Measurements from ENCODE around the gene WDR11. TPM values are rescaled to one million over a fixed set of nuclear protein-coding genes. Genes with fewer than 3 reads are reported as not detected.

WDR11 gene
- total RNA-seq, 4 donors from 2014 or later = 4.9 to 22.8 (median 7.8) TPM

DNA sequence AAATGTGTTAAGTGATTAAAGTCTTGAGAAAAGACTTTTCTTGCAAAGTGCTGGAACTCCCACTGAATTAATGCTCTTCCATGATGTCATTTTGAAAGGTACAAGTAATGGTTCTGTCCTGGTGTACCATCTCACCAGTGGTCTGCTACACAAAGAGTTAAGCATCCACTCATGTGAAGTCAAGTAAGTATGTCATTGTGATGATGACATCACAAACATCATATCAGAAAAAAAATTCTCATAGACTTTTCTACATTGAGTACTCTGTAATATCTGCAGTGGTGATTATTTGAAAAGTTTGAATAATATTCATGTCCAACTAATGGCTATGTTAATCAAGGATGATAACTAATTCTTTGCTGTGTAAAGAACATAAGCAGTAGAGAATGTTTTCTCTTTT is 22.6 kb downstream of the WDR11 start:
- no peak for DNase-seq
- intact Hi-C loops (cut with DNase I; ENCODE audit: low total_unique reads) = no loop called here
- Histone ChIP-seq H3K4me3 (no peak overlapping the region), H3K9me3 (no peaks in the 10 kb centered on the region), H3K36me3 (peaks cover 0 to 46% of the 10 kb centered on the region in 2 donors), H3K4me1 (no peaks in the 10 kb centered on the region), H3K27me3 (no peaks in the 10 kb centered on the region), H3K27ac (no peak overlapping the region)
- TF ChIP-seq, protein P1, sequence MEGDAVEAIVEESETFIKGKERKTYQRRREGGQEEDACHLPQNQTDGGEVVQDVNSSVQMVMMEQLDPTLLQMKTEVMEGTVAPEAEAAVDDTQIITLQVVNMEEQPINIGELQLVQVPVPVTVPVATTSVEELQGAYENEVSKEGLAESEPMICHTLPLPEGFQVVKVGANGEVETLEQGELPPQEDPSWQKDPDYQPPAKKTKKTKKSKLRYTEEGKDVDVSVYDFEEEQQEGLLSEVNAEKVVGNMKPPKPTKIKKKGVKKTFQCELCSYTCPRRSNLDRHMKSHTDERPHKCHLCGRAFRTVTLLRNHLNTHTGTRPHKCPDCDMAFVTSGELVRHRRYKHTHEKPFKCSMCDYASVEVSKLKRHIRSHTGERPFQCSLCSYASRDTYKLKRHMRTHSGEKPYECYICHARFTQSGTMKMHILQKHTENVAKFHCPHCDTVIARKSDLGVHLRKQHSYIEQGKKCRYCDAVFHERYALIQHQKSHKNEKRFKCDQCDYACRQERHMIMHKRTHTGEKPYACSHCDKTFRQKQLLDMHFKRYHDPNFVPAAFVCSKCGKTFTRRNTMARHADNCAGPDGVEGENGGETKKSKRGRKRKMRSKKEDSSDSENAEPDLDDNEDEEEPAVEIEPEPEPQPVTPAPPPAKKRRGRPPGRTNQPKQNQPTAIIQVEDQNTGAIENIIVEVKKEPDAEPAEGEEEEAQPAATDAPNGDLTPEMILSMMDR (IDR thresholded peaks at IDR 0.05 in 4 of 5, conservative IDR thresholded peaks at IDR 0.05 in 1 of 5) = no peak
- TF ChIP-seq POLR2A (IDR thresholded peaks at IDR 0.05) = no peak
- in situ Hi-C loops (cut with MboI; ENCODE audit: low sequenced_read_pairs in 4 of 4) = no loop called here
- no peak for ATAC-seq

DNA sequence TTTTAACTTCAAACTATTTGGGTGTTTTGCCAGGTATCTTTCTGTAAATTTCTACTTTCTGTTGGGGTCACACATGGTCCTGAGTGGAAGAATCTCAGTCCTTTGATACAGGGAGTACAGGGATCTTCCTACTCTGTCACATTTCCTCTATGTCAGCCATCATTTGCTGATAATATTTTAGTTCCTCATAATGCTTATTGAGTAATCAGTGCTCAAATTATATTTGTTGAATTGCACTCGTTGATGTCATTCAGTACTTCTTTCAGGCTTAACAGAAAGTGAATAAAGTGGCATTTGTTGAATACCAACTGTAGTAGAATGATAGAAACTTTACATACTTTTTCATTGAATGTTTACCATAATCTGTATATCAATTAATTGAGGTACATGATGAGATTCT is 31.9 kb downstream of the WDR11 start:
- ATAC-seq (no peak), DNase-seq (no peak)
- in situ Hi-C loops (cut with MboI; ENCODE audit: low sequenced_read_pairs in 4 of 4) = no loop called here
- intact Hi-C loops (cut with DNase I; ENCODE audit: low total_unique reads) = no loop called here
- Histone ChIP-seq H3K9me3 (no peaks in the 10 kb centered on the region), H3K27ac (no peak overlapping the region), H3K36me3 (peaks cover 0 to 40% of the 10 kb centered on the region in 2 donors), H3K4me1 (peaks cover 6% of the 10 kb centered on the region in 2 donors), H3K27me3 (no peaks in the 10 kb centered on the region), H3K4me3 (no peak overlapping the region)
- TF ChIP-seq POLR2A (IDR thresholded peaks at IDR 0.05) = no peak
- TF ChIP-seq, protein P1 (IDR thresholded peaks at IDR 0.05 in 4 of 5, conservative IDR thresholded peaks at IDR 0.05 in 1 of 5) = no peak

DNA sequence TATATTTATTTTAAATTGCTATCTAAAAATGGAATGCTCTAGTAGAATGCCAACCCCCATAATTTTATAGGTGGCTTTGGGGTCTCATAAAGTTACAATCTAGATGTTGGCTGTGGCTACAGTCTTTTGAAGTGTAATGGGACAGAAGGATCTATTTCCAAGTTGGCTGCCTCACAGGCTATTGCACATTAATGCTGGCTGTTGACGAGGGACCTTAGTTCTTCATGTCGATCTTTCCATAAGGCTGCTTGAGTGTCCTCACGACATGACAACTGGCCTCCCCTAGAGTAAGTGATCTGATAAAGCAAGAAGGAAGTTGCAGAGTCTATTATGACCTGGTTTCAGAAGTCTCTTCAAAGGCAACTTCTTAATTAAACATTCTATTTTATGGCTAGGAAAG is 36.3 kb downstream of the WDR11 start:
- in situ Hi-C loops (cut with MboI; ENCODE audit: low sequenced_read_pairs in 4 of 4) (no loop called here), intact Hi-C loops (cut with DNase I; ENCODE audit: low total_unique reads) (no loop called here)
- no peaks in the 10 kb centered on the region for H3K9me3 ChIP-seq
- peaks cover 6% of the 10 kb centered on the region in 2 donors for H3K4me1 ChIP-seq
- peaks cover 0 to 40% of the 10 kb centered on the region in 2 donors for H3K36me3 ChIP-seq
- TF ChIP-seq POLR2A (IDR thresholded peaks at IDR 0.05) = no peak
- TF ChIP-seq, protein P1 (IDR thresholded peaks at IDR 0.05 in 4 of 5, conservative IDR thresholded peaks at IDR 0.05 in 1 of 5) = no peak
- peak in 1 of 2 donors; percentile 53 for ATAC-seq
- no peaks in the 10 kb centered on the region for H3K27me3 ChIP-seq
- H3K4me3 ChIP-seq = no peak overlapping the region
- DNase-seq = no peak
- no peak overlapping the region for H3K27ac ChIP-seq

DNA sequence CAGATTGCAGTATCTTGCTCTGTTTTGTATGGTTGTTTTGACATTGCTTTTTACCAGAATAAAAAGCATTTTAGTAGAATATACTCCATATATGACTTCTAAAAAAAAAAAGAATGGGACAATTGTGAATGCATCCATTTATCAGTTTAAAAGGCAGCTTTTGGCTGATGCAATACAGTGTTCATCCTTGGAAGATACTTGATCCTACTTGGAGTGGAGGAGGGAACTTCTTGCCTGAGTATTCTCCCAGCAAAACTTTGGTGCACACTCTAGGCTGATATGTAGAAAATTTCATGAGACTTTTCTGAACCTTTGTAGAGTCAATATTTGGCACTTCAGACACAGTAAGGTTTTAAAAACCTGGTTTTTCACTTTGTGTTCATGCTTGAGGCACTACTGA is 40.2 kb downstream of the WDR11 start:
- no peaks in the 10 kb centered on the region for H3K27me3 ChIP-seq
- H3K4me3 ChIP-seq = no peak overlapping the region
- peaks cover 0 to 35% of the 10 kb centered on the region in 2 donors for H3K36me3 ChIP-seq
- H3K4me1 ChIP-seq = peaks cover 6% of the 10 kb centered on the region in 2 donors
- no peak for ATAC-seq
- in situ Hi-C loops (cut with MboI; ENCODE audit: low sequenced_read_pairs in 4 of 4) = no loop called here
- no peak overlapping the region for H3K27ac ChIP-seq
- TF ChIP-seq POLR2A (IDR thresholded peaks at IDR 0.05) = no peak
- TF ChIP-seq, protein P1 (IDR thresholded peaks at IDR 0.05 in 4 of 5, conservative IDR thresholded peaks at IDR 0.05 in 1 of 5) = no peak
- no peaks in the 10 kb centered on the region for H3K9me3 ChIP-seq
- DNase-seq = no peak
- intact Hi-C loops (cut with DNase I; ENCODE audit: low total_unique reads) = no loop called here

DNA sequence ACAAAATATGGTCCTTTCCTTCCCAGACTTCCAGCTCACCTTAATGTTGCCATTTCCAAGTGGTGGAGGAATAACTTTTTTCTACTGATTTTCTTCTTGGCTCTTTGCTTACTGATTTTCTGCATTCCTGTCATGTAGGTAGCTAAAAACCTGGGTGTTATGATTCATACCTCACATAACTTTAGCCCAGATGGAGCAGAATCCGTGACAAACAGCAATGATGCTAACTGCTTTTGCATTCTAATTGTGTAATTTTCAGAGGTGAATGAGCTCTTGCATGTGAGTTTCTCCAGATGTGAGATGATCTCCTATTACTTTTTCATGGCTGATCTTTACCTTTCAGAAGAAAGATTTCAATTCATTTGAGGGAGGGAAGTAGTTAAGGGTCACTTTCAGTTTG is 43.4 kb downstream of the WDR11 start:
- H3K9me3 ChIP-seq = no peaks in the 10 kb centered on the region
- intact Hi-C loops (cut with DNase I; ENCODE audit: low total_unique reads) = no loop called here
- no peak overlapping the region for H3K27ac ChIP-seq
- no peak for TF ChIP-seq POLR2A (IDR thresholded peaks at IDR 0.05)
- ATAC-seq = no peak
- no peak overlapping the region for H3K4me3 ChIP-seq
- H3K4me1 ChIP-seq = no peaks in the 10 kb centered on the region
- no peaks in the 10 kb centered on the region for H3K27me3 ChIP-seq
- no peak for DNase-seq
- H3K36me3 ChIP-seq = peaks cover 0 to 36% of the 10 kb centered on the region in 2 donors
- in situ Hi-C loops (cut with MboI; ENCODE audit: low sequenced_read_pairs in 4 of 4) = no loop called here
